Embryonic facial prominence (tissue), 1 donor: ENCODE measurements around the gene TIMM23.

ENCODE experiments used
- DNase-seq: peaks from one replicate; pipeline ENCODE4 v3.0.0-alpha.2; 2016; ENCODE audit errors: extremely low spot score

TIMM23 gene

DNA sequence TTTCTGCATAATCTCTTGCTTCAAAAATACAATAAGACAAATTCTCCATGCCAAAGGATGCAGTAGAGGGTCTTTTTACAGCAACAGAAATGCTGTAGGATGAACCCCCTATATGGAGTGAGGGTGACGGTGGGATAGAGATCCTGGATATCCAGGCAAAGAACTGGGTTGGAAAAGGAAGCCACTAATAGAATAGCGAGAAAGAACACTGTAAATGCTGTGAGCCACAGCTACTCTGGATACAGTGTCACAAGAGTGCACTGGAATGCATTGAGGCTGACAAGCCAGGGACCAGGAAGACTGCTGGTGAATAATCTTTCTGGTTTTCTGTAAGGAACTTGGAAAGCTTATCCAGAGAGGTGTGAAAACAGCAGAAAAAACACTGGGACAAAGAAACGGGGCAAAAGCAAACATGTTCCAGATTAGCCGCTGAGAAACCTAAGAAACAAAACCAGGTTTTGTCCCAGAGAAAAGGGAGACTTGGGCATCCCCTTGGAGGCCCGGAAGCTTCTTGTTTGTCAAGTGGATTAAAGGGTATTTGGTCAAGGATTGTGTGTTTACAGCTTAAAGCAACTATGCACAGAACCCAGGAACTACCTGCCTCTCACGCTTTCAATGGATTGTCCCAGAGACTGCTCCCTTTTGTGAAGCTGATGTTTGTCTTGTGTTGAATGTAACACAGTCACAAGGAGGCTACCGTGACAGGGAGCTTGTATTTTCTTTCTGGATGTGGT, 79.9 kb downstream of the TIMM23 start:
- no peak for DNase-seq

DNA sequence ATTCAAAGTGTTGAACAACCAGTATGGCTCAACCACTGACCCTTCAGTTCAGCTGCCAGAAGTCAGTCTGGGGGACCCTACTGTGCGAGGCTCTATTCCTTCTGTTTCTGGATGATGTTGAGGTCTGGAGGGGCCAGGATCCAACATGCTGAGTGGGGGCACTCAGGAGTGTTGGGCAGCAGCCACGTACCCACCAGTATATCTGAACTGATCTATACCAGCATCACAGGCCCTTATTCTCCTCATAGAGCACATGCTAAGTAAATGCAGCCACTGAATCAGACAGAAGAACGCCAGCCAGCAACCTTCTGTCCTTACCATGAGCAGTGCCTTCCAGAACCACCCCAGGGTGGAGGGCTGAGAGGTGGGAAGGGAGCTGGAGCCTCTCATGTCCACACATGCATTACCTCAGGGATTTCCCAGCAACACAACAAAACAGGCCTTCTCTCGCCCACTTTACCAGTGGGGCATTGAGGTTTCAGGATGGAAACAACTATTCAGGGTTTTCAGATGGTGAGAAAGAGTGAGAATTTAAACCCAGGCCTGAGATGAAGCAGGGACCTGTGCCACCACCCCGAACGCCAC, 80.6 kb downstream of the TIMM23 start:
- no peak for DNase-seq
